Spleen (tissue), 3 donors: ENCODE results near the gene ADAD2.

ENCODE experiments used
- POLR2A ChIP-seq, 3 donors: fragments of 450-650 bp; IDR thresholded peaks; one replicate each; pipeline ENCODE4 v1.5.1; 2017; ENCODE audit warnings: antibody characterized with exemption in 3 of 3, mild to moderate bottlenecking in 1 of 3
- POLR2AphosphoS5 ChIP-seq, 3 donors: sonication (generic); formaldehyde crosslinking; IDR thresholded peaks; one replicate each; pipeline ENCODE4 v1.5.1; 2017; ENCODE audit warnings: antibody characterized with exemption in 3 of 3

DNA sequence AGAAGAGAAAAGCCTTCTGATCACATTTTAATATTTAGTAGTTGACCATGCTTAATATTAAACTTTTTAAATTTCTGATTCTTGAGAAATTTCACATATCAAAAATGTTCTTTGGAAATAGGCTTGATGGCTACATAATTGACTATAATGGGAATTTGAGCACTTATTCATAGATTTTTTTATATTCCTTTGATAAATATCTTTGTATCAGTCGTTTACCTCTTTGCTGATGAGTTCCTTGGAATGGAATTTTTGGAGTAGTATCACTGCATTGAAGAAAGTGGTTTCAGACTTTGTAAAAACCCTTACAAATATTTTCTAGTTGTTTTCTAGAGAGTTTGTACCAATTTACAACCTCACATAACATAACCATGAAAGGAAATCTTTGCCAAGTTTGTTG lies 31.2 kb upstream of the ADAD2 start:
- TF ChIP-seq POLR2A (IDR thresholded peaks at IDR 0.05) (no peak), POLR2AphosphoS5 (IDR thresholded peaks at IDR 0.05) (no peak)
